Measurements from ENCODE around the gene KLF12. TPM values are rescaled to one million over a fixed set of nuclear protein-coding genes. Genes with fewer than 3 reads are reported as not detected.

The KLF12 gene
- total and polyA plus RNA-seq, 2 experiments from 2014 or later: 12.8 to 19.8 TPM

DNA sequence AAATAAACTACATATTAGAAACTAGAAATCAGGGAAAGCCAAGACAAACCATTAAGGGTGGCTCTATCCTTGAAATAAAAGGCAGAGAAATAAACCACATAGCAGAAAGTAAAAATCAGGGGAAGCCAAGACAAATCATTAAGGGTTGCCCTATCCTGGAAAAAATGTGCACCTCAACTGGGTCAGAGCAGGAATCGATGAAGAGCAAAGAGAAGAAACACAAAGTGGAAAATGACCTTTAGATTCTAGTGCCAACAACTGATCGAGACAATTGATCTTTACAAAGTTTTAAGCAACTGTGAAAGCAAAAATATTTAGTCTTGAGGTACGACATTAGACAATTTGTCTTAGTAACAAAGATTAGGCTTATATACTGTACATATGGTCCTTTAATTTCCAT, 26.6 kb downstream of the KLF12 start:
- no peaks in the 10 kb centered on the region; the same call in 1 of the 2 replicates for H3F3A ChIP-seq (ENCODE audit: insufficient read depth)
- no peak overlapping the region for H3K27ac ChIP-seq
- H3K4me1 ChIP-seq (ENCODE audit: insufficient read depth): 0 out of 2 replicates have a peak, but pooled peaks cover under 1% of the 10 kb centered on the region
- no peaks in the 10 kb centered on the region for H3K27me3 ChIP-seq (replicated peaks; ENCODE audit: insufficient read depth)
- H3K4me3 ChIP-seq: no peak overlapping the region
- 96 to 98% methylated on average over 3 of the region's 3 CpGs for WGBS, 2 experiments (ENCODE audit: low coverage in 1 of 2, low lambda C conversion rate in 2 of 2, missing lambda C conversion rate in 2 of 2)
- H3K9me3 ChIP-seq (ENCODE audit: low read depth): no peaks in the 10 kb centered on the region
- in situ Hi-C loops (cut with MboI): no loop called here
- H2AFZ ChIP-seq: no peak overlapping the region
- no peaks in the 10 kb centered on the region for H3K9me2 ChIP-seq (ENCODE audit: insufficient read depth)
- H3K36me3 ChIP-seq (ENCODE audit: low read depth): no peaks in the 10 kb centered on the region
- H3K79me2 ChIP-seq (ENCODE audit: insufficient read depth): peaks cover 100% of the 10 kb centered on the region
- H3K9ac ChIP-seq: no peak overlapping the region
- 0 out of 2 replicates have a peak, but pooled peaks cover 4% of the 10 kb centered on the region for H4K20me1 ChIP-seq (ENCODE audit: insufficient read depth)
- TF ChIP-seq EZH2phosphoT487 (IDR thresholded peaks at IDR 0.05; ENCODE audit: insufficient read depth, low read depth): no peak
- no peak for DNase-seq
- no peak overlapping the region for H3K4me2 ChIP-seq (ENCODE audit: unreplicated experiment)

DNA sequence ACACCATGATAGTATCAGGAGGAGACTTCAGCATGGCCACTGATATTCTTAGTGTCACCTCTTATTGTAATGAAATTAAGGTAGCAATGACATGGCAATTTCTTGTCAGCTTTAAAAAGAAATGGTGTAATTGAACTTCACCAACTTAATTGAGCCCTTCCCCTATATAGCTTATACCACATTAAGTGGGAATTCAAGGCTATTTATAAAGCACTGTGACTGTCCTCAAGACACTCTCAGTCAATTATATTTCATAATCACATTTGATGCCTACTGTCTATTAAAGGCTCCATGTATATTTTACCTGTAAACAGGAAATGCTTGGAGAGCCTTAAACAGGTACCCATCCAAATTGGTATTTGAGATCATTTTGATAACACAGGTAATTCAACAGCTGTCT, 28.3 kb downstream of the KLF12 start:
- Histone ChIP-seq H3K9me3 (ENCODE audit: low read depth) (no peaks in the 10 kb centered on the region), H3K9me2 (ENCODE audit: insufficient read depth) (no peaks in the 10 kb centered on the region), H3K27me3 (replicated peaks; ENCODE audit: insufficient read depth) (no peaks in the 10 kb centered on the region), H3K4me2 (ENCODE audit: unreplicated experiment) (no peak overlapping the region), H3K4me3 (no peak overlapping the region), H2AFZ (no peak overlapping the region), H3K9ac (no peak overlapping the region), H3K27ac (no peak overlapping the region), H3K79me2 (ENCODE audit: insufficient read depth) (peaks cover 100% of the 10 kb centered on the region), H4K20me1 (ENCODE audit: insufficient read depth) (0 out of 2 replicates have a peak, but pooled peaks cover 4% of the 10 kb centered on the region), H3K36me3 (ENCODE audit: low read depth) (no peaks in the 10 kb centered on the region), H3K4me1 (ENCODE audit: insufficient read depth) (no peaks in the 10 kb centered on the region), H3F3A (ENCODE audit: insufficient read depth) (no peaks in the 10 kb centered on the region)
- in situ Hi-C loops (cut with MboI): no loop called here
- DNase-seq: no peak
- TF ChIP-seq EZH2 (IDR thresholded peaks at IDR 0.05; ENCODE audit: insufficient read depth, poor library complexity, severe bottlenecking): no peak
- TF ChIP-seq EZH2phosphoT487 (IDR thresholded peaks at IDR 0.05; ENCODE audit: insufficient read depth, low read depth): no peak

DNA sequence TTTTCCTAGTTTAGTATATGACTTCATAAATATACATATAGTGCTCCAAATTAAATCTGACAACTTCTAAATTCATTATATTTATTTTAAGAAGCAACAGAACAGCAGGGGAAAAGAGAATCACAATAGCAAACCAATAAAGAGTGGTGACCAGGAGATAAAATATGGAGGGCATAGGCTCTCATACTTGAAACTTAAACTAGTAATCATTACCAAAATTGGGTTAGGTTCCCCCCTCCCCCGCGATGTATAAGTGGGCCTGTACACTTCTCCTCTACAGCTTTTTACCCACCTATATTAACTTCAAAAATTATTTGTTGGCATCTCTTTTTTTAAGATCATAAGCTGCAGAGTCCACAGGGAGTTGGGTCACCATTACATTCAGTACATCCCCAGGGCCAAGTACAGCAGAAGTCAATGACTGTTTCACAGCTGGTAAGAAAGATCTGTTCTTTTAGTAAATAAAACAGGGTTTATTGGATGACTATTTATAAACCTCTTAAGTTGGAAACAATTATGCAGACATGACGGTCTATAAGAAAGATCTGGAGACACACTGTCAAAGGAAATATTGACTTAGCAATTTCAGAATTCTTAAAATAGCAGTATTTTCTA, 29.4 kb downstream of the KLF12 start:
- H3K27me3 ChIP-seq (replicated peaks; ENCODE audit: insufficient read depth): no peaks in the 10 kb centered on the region
- no peak for DNase-seq
- no peaks in the 10 kb centered on the region for H4K20me1 ChIP-seq (ENCODE audit: insufficient read depth)
- H3K9me3 ChIP-seq (ENCODE audit: low read depth): no peaks in the 10 kb centered on the region
- peaks cover 100% of the 10 kb centered on the region for H3K79me2 ChIP-seq (ENCODE audit: insufficient read depth)
- H3K4me3 ChIP-seq: no peak overlapping the region
- no peak overlapping the region for H2AFZ ChIP-seq
- no peak overlapping the region for H3K27ac ChIP-seq
- WGBS, 2 experiments (ENCODE audit: low coverage in 1 of 2, low lambda C conversion rate in 2 of 2, missing lambda C conversion rate in 2 of 2): 84 to 88% methylated on average over 3 of the region's 3 CpGs
- no peaks in the 10 kb centered on the region for H3K9me2 ChIP-seq (ENCODE audit: insufficient read depth)
- TF ChIP-seq EZH2phosphoT487 (IDR thresholded peaks at IDR 0.05; ENCODE audit: insufficient read depth, low read depth): no peak
- TF ChIP-seq EZH2 (IDR thresholded peaks at IDR 0.05; ENCODE audit: insufficient read depth, poor library complexity, severe bottlenecking): no peak
- in situ Hi-C loops (cut with MboI): no loop called here
- H3F3A ChIP-seq (ENCODE audit: insufficient read depth): no peaks in the 10 kb centered on the region
- no peaks in the 10 kb centered on the region for H3K4me1 ChIP-seq (ENCODE audit: insufficient read depth)
- H3K36me3 ChIP-seq (ENCODE audit: low read depth): no peaks in the 10 kb centered on the region
- no peak overlapping the region for H3K4me2 ChIP-seq (ENCODE audit: unreplicated experiment)
- H3K9ac ChIP-seq: no peak overlapping the region

DNA sequence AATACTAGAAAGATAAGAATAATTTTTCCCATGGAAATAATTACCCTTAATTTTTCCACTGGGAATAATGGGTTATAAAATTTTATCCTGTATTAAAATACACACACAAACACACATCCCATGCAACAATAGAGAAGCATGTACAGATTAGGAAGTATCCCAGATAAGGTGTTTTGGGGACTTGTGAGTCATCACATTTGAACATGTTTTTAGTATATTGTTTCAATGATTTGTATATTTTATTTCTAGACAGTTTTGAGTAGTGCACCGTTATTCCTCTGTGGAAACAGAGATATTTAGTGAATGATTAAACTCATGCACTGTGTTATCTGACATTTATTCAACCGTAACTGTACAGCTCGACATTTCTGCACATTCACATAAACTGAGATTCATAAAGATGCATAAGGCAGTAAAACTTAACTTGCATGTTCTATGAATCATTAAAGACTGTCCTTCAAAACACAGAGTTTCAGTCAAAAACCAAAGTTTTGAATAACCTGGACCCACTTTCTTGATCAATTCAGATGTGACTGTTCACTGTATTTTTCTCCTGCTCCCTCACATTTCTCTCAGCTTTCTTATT, 30.1 kb downstream of the KLF12 start:
- H3K9me3 ChIP-seq (ENCODE audit: low read depth): no peaks in the 10 kb centered on the region
- WGBS, 2 experiments (ENCODE audit: low coverage in 1 of 2, low lambda C conversion rate in 2 of 2, missing lambda C conversion rate in 2 of 2): 83 to 85% methylated on average over 3 of the region's 3 CpGs
- peaks cover under 1% of the 10 kb centered on the region; the same call in 1 of the 2 replicates for H4K20me1 ChIP-seq (ENCODE audit: insufficient read depth)
- H2AFZ ChIP-seq: no peak overlapping the region
- H3K4me2 ChIP-seq (ENCODE audit: unreplicated experiment): no peak overlapping the region
- no peaks in the 10 kb centered on the region for H3F3A ChIP-seq (ENCODE audit: insufficient read depth)
- H3K36me3 ChIP-seq (ENCODE audit: low read depth): no peaks in the 10 kb centered on the region
- H3K9me2 ChIP-seq (ENCODE audit: insufficient read depth): no peaks in the 10 kb centered on the region
- H3K4me3 ChIP-seq: no peak overlapping the region
- H3K27ac ChIP-seq: no peak overlapping the region
- no peaks in the 10 kb centered on the region for H3K27me3 ChIP-seq (replicated peaks; ENCODE audit: insufficient read depth)
- in situ Hi-C loops (cut with MboI): no loop called here
- peaks cover 100% of the 10 kb centered on the region for H3K79me2 ChIP-seq (ENCODE audit: insufficient read depth)
- H3K4me1 ChIP-seq (ENCODE audit: insufficient read depth): no peaks in the 10 kb centered on the region
- TF ChIP-seq EZH2phosphoT487 (IDR thresholded peaks at IDR 0.05; ENCODE audit: insufficient read depth, low read depth) (no peak), EZH2 (IDR thresholded peaks at IDR 0.05; ENCODE audit: insufficient read depth, poor library complexity, severe bottlenecking) (no peak)
- no peak overlapping the region for H3K9ac ChIP-seq
- no peak for DNase-seq
